Endodermal cell (in vitro differentiated cells): Measurements from ENCODE around the gene OTULIN. TPM values are rescaled to one million over a fixed set of nuclear protein-coding genes. Genes with fewer than 3 reads are reported as not detected.

ENCODE experiments used
- DNase-seq: peaks from one replicate; pipeline ENCODE4 v3.0.0-alpha.2; 2017
- H3K27ac ChIP-seq: 2 replicates; pipeline ENCODE4 v1.5.1; 2013; ENCODE audit warnings: mild to moderate bottlenecking, low read depth, low read length, moderate library complexity
- H3K27me3 ChIP-seq: 2 replicates; pipeline ENCODE4 v1.6.1; 2013; ENCODE audit warnings: mild to moderate bottlenecking, low read length, moderate library complexity; ENCODE audit not compliant: insufficient read depth, control insufficient read depth, poor library complexity, severe bottlenecking
- H3K36me3 ChIP-seq: 2 replicates; pipeline ENCODE4 v1.7.0; 2013; ENCODE audit warnings: mild to moderate bottlenecking, low read length, moderate library complexity; ENCODE audit not compliant: control insufficient read depth, insufficient read depth
- H3K4me1 ChIP-seq: one replicate; pipeline ENCODE4 v1.7.0; 2013; ENCODE audit warnings: low read length; ENCODE audit not compliant: control insufficient read depth, insufficient read depth
- H3K4me3 ChIP-seq: 2 replicates; pipeline ENCODE4 v1.5.1; 2013; ENCODE audit warnings: mild to moderate bottlenecking, low read length, moderate library complexity
- H3K9ac ChIP-seq: 2 replicates; pipeline ENCODE4 v1.6.1; 2013; ENCODE audit warnings: mild to moderate bottlenecking, low read length, moderate library complexity; ENCODE audit not compliant: poor library complexity, severe bottlenecking; ENCODE audit errors: extremely low read depth
- H3K9me3 ChIP-seq: 2 replicates; pipeline ENCODE4 v1.6.1; 2013; ENCODE audit warnings: mild to moderate bottlenecking, low read length, moderate library complexity; ENCODE audit not compliant: control insufficient read depth
- H3K27ac Mint-ChIP-seq: 2 replicates; pipeline ENCODE4 v1.8.0; 2020; ENCODE audit warnings: mixed read lengths
- H3K27me3 Mint-ChIP-seq: 2 replicates; pipeline ENCODE4 v1.8.0; 2021; ENCODE audit warnings: mild to moderate bottlenecking, mixed read lengths; ENCODE audit not compliant: insufficient read depth
- H3K36me3 Mint-ChIP-seq: 2 replicates; pipeline ENCODE4 v1.8.0; 2020; ENCODE audit warnings: low read depth, mixed read lengths
- H3K4me1 Mint-ChIP-seq: 2 replicates; pipeline ENCODE4 v1.8.0; 2020; ENCODE audit warnings: mixed read lengths
- H3K4me3 Mint-ChIP-seq: 2 replicates; pipeline ENCODE4 v1.8.0; 2020; ENCODE audit warnings: mild to moderate bottlenecking, moderate library complexity, mixed read lengths
- H3K9me3 Mint-ChIP-seq: 2 replicates; pipeline ENCODE4 v1.8.0; 2020; ENCODE audit warnings: mild to moderate bottlenecking, mixed read lengths
- CTCF ChIP-seq: fragments of 200-600 bp; sonication (generic); conservative IDR thresholded peaks from 2 replicates; pipeline ENCODE4 v1.5.0; 2021; ENCODE audit warnings: antibody characterized with exemption, mild to moderate bottlenecking
- WGBS, 2 experiments: methylation state at CpG; one replicate each; pipeline versions ENCODE4 v1.1.5 to v1.1.7; 2013; ENCODE audit warnings: missing lambda C conversion rate in 2 of 2, mixed read lengths in 1 of 2; ENCODE audit not compliant: insufficient coverage in 1 of 2, insufficient read length in 1 of 2; 5-methylcytosine and 5-hydroxymethylcytosine counted together
- total RNA-seq, 2 donors: library from RNA; stranded (reverse); fragmentation: NEBNext Ultra II Directional in 1 of 2; extraction: Animal tissue kit (Norgen Biotek cat#: 25700) in 1 of 2; gene quantifications; 2 replicates in 1 of 2; 3 replicates in 1 of 2; pipeline ENCODE4 v1.2.1, GENCODE V29; 2021

Gene OTULIN
- total RNA-seq, 2 donors from 2014 or later, result 36.4 to 43.2 TPM

GRCh38 chr5:14668181-14668591 is 3.7 kb downstream of the OTULIN start:
- Histone ChIP-seq H3K9me3 (no peaks in the 10 kb centered on the region), H3K27ac (no peak overlapping the region), H3K27me3 (no peaks in the 10 kb centered on the region), H3K4me3 (no peak overlapping the region), H3K4me1 (peaks cover 10% of the 10 kb centered on the region), H3K36me3 (no peaks in the 10 kb centered on the region), H3K9ac (no peak overlapping the region)
- WGBS, 2 experiments, result 93 to 98% methylated on average over 5 of the region's 5 CpGs
- Mint-ChIP-seq H3K4me3 (no peak overlapping the region), H3K27ac (no peak overlapping the region), H3K4me1 (peaks cover 47% of the 10 kb centered on the region), H3K27me3 (peaks cover 9% of the 10 kb centered on the region), H3K36me3 (peaks cover 3% of the 10 kb centered on the region), H3K9me3 (no peaks in the 10 kb centered on the region)
- no peak for DNase-seq
- no peak for TF ChIP-seq CTCF

GRCh38 chr5:14669415-14669814 is 4.9 kb downstream of the OTULIN start:
- Mint-ChIP-seq H3K27ac (no peak overlapping the region), H3K4me3 (no peak overlapping the region), H3K36me3 (peaks cover 6% of the 10 kb centered on the region), H3K9me3 (no peaks in the 10 kb centered on the region), H3K27me3 (peaks cover 5% of the 10 kb centered on the region), H3K4me1 (peaks cover 54% of the 10 kb centered on the region)
- Histone ChIP-seq H3K9ac (no peak overlapping the region), H3K27me3 (no peaks in the 10 kb centered on the region), H3K9me3 (no peaks in the 10 kb centered on the region), H3K27ac (no peak overlapping the region), H3K4me3 (no peak overlapping the region), H3K4me1 (peaks cover 14% of the 10 kb centered on the region), H3K36me3 (no peaks in the 10 kb centered on the region)
- WGBS, 2 experiments, result 98 to 100% methylated on average over 2 to 4 of the region's 5 CpGs
- no peak for DNase-seq
- TF ChIP-seq CTCF, result no peak

- Histone ChIP-seq H3K4me3 (no peak overlapping the region), H3K27me3 (no peaks in the 10 kb centered on the region), H3K36me3 (no peaks in the 10 kb centered on the region), H3K4me1 (peaks cover 17% of the 10 kb centered on the region), H3K27ac (no peak overlapping the region), H3K9ac (no peak overlapping the region), H3K9me3 (no peaks in the 10 kb centered on the region)
- Mint-ChIP-seq H3K36me3 (peaks cover 6% of the 10 kb centered on the region), H3K27me3 (peaks cover 5% of the 10 kb centered on the region), H3K4me1 (peaks cover 58% of the 10 kb centered on the region), H3K9me3 (no peaks in the 10 kb centered on the region), H3K4me3 (no peak overlapping the region), H3K27ac (peak overlapping the region; percentile 46)
- 64% methylated on average over 1 of the region's 1 CpG; no CpG with 5 or more reads in 1 of the 2 experiments for WGBS, 2 experiments
- TF ChIP-seq CTCF, result no peak
- no peak for DNase-seq
Observed at GRCh38 chr5:14669975-14670374, 5.5 kb downstream of the OTULIN start.
